Thymus (tissue), 11 donors: ENCODE measurements around the gene ACIN1. TPM values are rescaled to one million over a fixed set of nuclear protein-coding genes. Genes with fewer than 3 reads are reported as not detected.
A peak's percentile ranks its signal among the peaks of the same experiment; 100 is the strongest.

Source experiments
- DNase-seq, 9 donors: peaks; one replicate each; pipeline ENCODE4 v3.0.0-alpha.2; 2013; ENCODE audit warnings: low spot score in 9 of 9, low read depth in 6 of 9, missing footprints in 1 of 9
- H3K27ac ChIP-seq, 2 donors: one replicate each; pipeline ENCODE4 v1.5.1; 2013; ENCODE audit warnings: control low read depth in 1 of 2, low read depth in 1 of 2, low read length in 1 of 2, mild to moderate bottlenecking in 1 of 2, moderate library complexity in 1 of 2
- H3K27me3 ChIP-seq, 2 donors: one replicate each; pipeline ENCODE4 v1.5.1; 2013; ENCODE audit warnings: low read length in 1 of 2; ENCODE audit not compliant: control insufficient read depth in 2 of 2, insufficient read depth in 1 of 2
- H3K36me3 ChIP-seq, 2 donors: one replicate each; pipeline ENCODE4 v1.5.1; 2013; ENCODE audit warnings: low read length in 1 of 2, mild to moderate bottlenecking in 1 of 2, moderate library complexity in 1 of 2; ENCODE audit not compliant: control insufficient read depth in 2 of 2, insufficient read depth in 2 of 2
- H3K4me1 ChIP-seq, 2 donors: one replicate each; pipeline ENCODE4 v1.5.1; 2013; ENCODE audit warnings: low read length in 2 of 2; ENCODE audit not compliant: control insufficient read depth in 2 of 2, insufficient read depth in 2 of 2
- H3K4me3 ChIP-seq, 2 donors: one replicate each; pipeline ENCODE4 v1.5.1; 2013; ENCODE audit warnings: low read length in 2 of 2, control low read depth in 1 of 2, mild to moderate bottlenecking in 1 of 2
- H3K9me3 ChIP-seq, 2 donors: one replicate each; pipeline ENCODE4 v1.5.1; 2013; ENCODE audit warnings: low read length in 1 of 2, mild to moderate bottlenecking in 1 of 2; ENCODE audit not compliant: control insufficient read depth in 2 of 2, insufficient read depth in 1 of 2
- WGBS: extraction: QIAGEN DNeasy Blood & Tissue Kit; methylation state at CpG from one replicate; pipeline ENCODE4 v1.1.7; 2013; 5-methylcytosine and 5-hydroxymethylcytosine counted together
- polyA plus RNA-seq: library from polyadenylated mRNA; stranded (reverse); fragments of 200-250 nt; gene quantifications from one replicate; pipeline ENCODE4 v1.2.3, GENCODE V29; 2013
- total RNA-seq: library from RNA; stranded (reverse); fragments of 120-200 nt; gene quantifications from one replicate; pipeline ENCODE4 v1.2.4, GENCODE V29; 2013
- donor health status: healthy.

Gene ACIN1
- total and polyA plus RNA-seq, 2 donors, result 75.6 to 123 TPM

DNA sequence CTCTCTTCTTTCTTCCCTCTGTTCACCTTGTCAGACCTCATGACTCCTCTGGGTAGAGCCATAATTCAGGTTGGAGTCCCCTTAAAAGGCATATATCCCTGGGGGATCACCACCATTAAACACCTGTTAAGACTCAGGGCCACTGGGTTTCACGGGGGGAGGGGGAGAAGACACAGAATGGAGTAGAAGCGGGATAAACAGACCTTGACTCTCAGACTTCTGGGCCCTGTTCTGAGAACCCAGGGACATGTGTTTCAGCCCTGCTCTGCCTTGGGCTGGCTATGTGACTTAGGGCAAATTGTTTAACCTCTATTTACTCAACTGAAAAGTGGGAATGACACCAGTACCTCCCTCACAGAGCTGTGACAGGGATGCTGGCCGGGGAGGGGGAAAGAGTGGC is 42.3 kb downstream of the ACIN1 start:
- Histone ChIP-seq H3K4me3 (no peak overlapping the region), H3K4me1 (peaks cover 13 to 22% of the 10 kb centered on the region in 2 donors), H3K27ac (no peak overlapping the region), H3K27me3 (peaks cover 0 to 13% of the 10 kb centered on the region in 2 donors), H3K36me3 (peaks cover 4 to 29% of the 10 kb centered on the region in 2 donors), H3K9me3 (peaks cover 0 to 4% of the 10 kb centered on the region in 2 donors)
- DNase-seq, result no peak
- WGBS, result 96% methylated on average over 3 of the region's 3 CpGs

DNA sequence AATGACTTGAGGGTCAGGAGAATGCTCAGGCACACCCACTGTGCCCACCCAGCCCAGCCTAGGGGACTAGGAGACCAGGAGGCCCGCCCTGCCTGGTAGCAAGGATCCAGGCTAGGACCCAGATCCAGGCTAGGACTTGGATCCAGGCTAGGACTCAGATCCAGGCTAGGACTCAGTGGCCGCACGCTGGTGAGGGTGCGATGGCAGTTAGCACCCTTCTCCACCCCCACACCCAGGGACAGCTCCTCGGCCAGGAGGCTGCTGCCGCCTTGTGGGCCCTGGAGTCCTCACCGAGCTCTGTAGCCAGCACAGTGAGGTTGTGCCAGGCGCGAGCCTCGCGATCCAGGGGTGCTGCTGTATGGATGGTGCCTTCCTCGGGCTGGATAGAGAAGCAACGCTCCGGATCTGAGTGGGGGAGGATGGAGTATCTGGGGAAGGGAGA is 42.7 kb downstream of the ACIN1 start:
- no peak overlapping the region for H3K4me3 ChIP-seq
- WGBS, result 90% methylated on average over 14 of the region's 14 CpGs
- H3K27me3 ChIP-seq, result peaks cover 0 to 17% of the 10 kb centered on the region in 2 donors
- H3K27ac ChIP-seq, result peak overlapping the region in 1 of 2 donors; percentile 21
- H3K36me3 ChIP-seq, result peaks cover 4 to 29% of the 10 kb centered on the region in 2 donors
- DNase-seq, result no peak
- peaks cover 10 to 22% of the 10 kb centered on the region in 2 donors for H3K4me1 ChIP-seq
- peaks cover 0 to 4% of the 10 kb centered on the region in 2 donors for H3K9me3 ChIP-seq

- H3K36me3 ChIP-seq, result peaks cover 4 to 29% of the 10 kb centered on the region in 2 donors
- no peak overlapping the region for H3K4me3 ChIP-seq
- peaks cover 0 to 4% of the 10 kb centered on the region in 2 donors for H3K9me3 ChIP-seq
- WGBS, result 94% methylated on average over 5 of the region's 5 CpGs
- DNase-seq, result no peak
- H3K27ac ChIP-seq, result no peak overlapping the region
- H3K27me3 ChIP-seq, result peaks cover 0 to 11% of the 10 kb centered on the region in 2 donors
- peaks cover 4 to 14% of the 10 kb centered on the region in 2 donors for H3K4me1 ChIP-seq
Observed at GRCh38 chr14:23051141-23052057, 43.5 kb downstream of the ACIN1 start.

DNA sequence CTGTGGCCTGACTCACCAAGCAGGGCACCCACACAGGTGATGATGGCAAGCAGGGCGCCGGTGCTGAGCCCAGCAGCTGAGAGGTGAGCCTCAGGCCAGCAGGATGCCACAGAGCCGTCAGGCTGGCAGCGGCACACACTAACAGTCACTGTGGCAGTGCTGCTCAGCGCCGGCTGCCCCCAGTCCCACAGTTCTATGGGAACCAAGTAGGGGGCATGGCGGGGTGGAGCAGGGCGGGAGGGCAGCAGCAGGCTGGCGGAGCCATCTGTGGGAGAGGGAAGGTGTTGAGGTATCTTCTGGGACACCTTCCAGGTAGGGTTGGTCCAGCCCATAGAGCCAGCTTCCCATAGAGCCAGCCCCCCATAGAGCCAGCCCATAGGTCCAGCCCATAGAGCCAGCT is 45.9 kb downstream of the ACIN1 start:
- 97% methylated on average over 9 of the region's 9 CpGs for WGBS
- peaks cover 4 to 21% of the 10 kb centered on the region in 2 donors for H3K36me3 ChIP-seq
- H3K4me1 ChIP-seq, result peaks cover 0 to 5% of the 10 kb centered on the region in 2 donors
- H3K27me3 ChIP-seq, result peaks cover 0 to 10% of the 10 kb centered on the region in 2 donors
- no peak overlapping the region for H3K4me3 ChIP-seq
- H3K9me3 ChIP-seq, result peaks cover 0 to 4% of the 10 kb centered on the region in 2 donors
- H3K27ac ChIP-seq, result no peak overlapping the region
- DNase-seq, result no peak

DNA sequence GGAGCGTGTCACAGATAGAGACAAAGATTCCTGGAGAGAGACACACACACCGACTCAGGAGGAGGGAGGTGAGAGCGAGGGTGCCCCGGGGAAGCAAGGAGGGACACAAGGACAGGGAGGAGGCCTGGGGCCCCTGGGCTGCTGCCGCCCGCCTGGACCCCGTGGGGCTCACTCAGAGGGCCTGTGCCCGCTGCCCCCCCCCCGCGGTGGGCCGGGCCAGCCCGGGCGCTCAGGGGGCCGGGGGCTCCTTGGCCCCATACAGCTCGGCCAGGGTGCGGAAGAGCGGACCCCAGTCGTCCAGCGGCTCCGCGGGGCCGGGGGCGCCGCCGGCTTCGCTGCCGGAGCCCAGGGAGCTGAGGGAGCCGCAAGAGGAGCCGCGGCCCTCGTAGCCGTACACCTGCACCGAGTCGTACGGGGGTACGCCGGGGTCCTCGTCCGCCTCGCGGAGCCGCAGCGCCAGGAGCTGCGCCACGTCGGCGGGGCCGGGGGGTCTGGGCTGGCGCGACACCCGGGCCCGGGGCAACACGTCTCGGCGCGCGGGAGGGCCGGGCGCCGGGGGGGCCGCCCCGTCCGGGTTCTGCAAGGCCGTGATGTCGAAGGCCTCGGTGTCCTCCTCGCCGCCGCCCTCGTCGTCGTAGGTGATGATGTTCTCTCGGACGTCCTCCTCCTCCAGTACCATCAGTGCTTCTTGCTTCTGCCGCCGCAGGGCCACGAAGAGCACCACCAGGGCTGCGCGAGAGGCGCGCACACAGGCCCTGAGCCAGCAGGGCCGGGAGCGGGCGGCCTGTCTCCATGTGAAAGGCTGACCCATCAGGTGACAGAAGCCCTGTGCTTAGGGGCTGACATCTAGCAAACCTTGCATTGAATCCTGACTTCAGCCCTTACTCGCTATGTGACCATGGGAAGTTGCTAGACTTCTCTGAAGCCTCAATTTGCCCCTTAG is 46.9 kb downstream of the ACIN1 start:
- no peak overlapping the region for H3K4me3 ChIP-seq
- WGBS, result 78% methylated on average over 85 of the region's 85 CpGs
- peaks cover 4 to 14% of the 10 kb centered on the region in 2 donors for H3K36me3 ChIP-seq
- H3K9me3 ChIP-seq, result peaks cover 0 to 4% of the 10 kb centered on the region in 2 donors
- peaks cover 0 to 10% of the 10 kb centered on the region in 2 donors for H3K27me3 ChIP-seq
- peaks cover 0 to 5% of the 10 kb centered on the region in 2 donors for H3K4me1 ChIP-seq
- no peak for DNase-seq
- peak overlapping the region in 1 of 2 donors; percentile 32 for H3K27ac ChIP-seq

- Histone ChIP-seq H3K27me3 (peaks cover 0 to 10% of the 10 kb centered on the region in 2 donors), H3K36me3 (peaks cover 4 to 13% of the 10 kb centered on the region in 2 donors), H3K27ac (peak overlapping the region in 1 of 2 donors; percentile 32), H3K4me3 (no peak overlapping the region), H3K9me3 (peaks cover 0 to 4% of the 10 kb centered on the region in 2 donors), H3K4me1 (peaks cover 0 to 4% of the 10 kb centered on the region in 2 donors)
- 90% methylated on average over 6 of the region's 6 CpGs for WGBS
- no peak for DNase-seq
Observed at GRCh38 chr14:23047034-23047634, 47.8 kb downstream of the ACIN1 start.

- 93% methylated on average over 13 of the region's 13 CpGs for WGBS
- DNase-seq, result no peak
- H3K4me1 ChIP-seq, result no peaks in the 10 kb centered on the region
- peaks cover 0 to 4% of the 10 kb centered on the region in 2 donors for H3K9me3 ChIP-seq
- no peak overlapping the region for H3K27ac ChIP-seq
- peaks cover 4 to 11% of the 10 kb centered on the region in 2 donors for H3K36me3 ChIP-seq
- peaks cover 0 to 10% of the 10 kb centered on the region in 2 donors for H3K27me3 ChIP-seq
- H3K4me3 ChIP-seq, result peak overlapping the region in 1 of 2 donors; percentile 35
Observed at GRCh38 chr14:23045419-23046357, 49.2 kb downstream of the ACIN1 start.

GRCh38 chr14:23044840-23045239 is 50.1 kb downstream of the ACIN1 start:
- H3K9me3 ChIP-seq, result peaks cover 0 to 4% of the 10 kb centered on the region in 2 donors
- no peaks in the 10 kb centered on the region for H3K4me1 ChIP-seq
- no peak overlapping the region for H3K27ac ChIP-seq
- peaks cover 4 to 11% of the 10 kb centered on the region in 2 donors for H3K36me3 ChIP-seq
- WGBS, result 93% methylated on average over 8 of the region's 8 CpGs
- peak overlapping the region in 1 of 2 donors; percentile 35 for H3K4me3 ChIP-seq
- no peak for DNase-seq
- peaks cover 0 to 10% of the 10 kb centered on the region in 2 donors for H3K27me3 ChIP-seq
